Activated naive CD4-positive, alpha-beta T cell treated with anti-CD3 and anti-CD28 coated beads for 36 hours (primary cell): Measurements from ENCODE around the gene DUSP1. TPM values are rescaled to one million over a fixed set of nuclear protein-coding genes. Genes with fewer than 3 reads are reported as not detected.

ENCODE experiments used
- CTCF ChIA-PET: fragments of 350-600 bp; sonication (Branson Sonifier 250); formaldehyde crosslinking; loops from one replicate; lab custom pipeline; 2021; ENCODE audit warnings: antibody characterized with exemption; lab: Charles Lee
- DNase-seq: peaks from one replicate; pipeline ENCODE4 v3.0.0-alpha.2; 2020
- H3K27ac Mint-ChIP-seq: one replicate; pipeline ENCODE4 v1.8.0; 2021; ENCODE audit warnings: mild to moderate bottlenecking, mixed read lengths
- H3K27me3 Mint-ChIP-seq: one replicate; pipeline ENCODE4 v1.8.0; 2021; ENCODE audit warnings: low read depth, mixed read lengths
- H3K36me3 Mint-ChIP-seq: one replicate; pipeline ENCODE4 v1.8.0; 2021; ENCODE audit warnings: low read depth, mixed read lengths
- H3K4me1 Mint-ChIP-seq: one replicate; pipeline ENCODE4 v1.8.0; 2021; ENCODE audit warnings: low read depth, mixed read lengths
- H3K4me3 Mint-ChIP-seq: one replicate; pipeline ENCODE4 v1.8.0; 2021; ENCODE audit warnings: mild to moderate bottlenecking, moderate library complexity, mixed read lengths
- H3K9me3 Mint-ChIP-seq: one replicate; pipeline ENCODE4 v1.8.0; 2021; ENCODE audit warnings: mixed read lengths
- intact Hi-C: fragments of 100-400 bp; cut with micrococcal nuclease; formaldehyde crosslinking; loops from one replicate; pipeline ENCODE4 v1.15.1; 2023
- total RNA-seq, 2 experiments: library from RNA; stranded (reverse); gene quantifications; one replicate each; pipeline ENCODE4 v1.2.3, GENCODE V29; 2021

DUSP1 gene
- total RNA-seq, 2 experiments from 2014 or later: 7.0 to 7.3 TPM

- CTCF ChIA-PET: no interaction called here
- no peaks in the 10 kb centered on the region for H3K27me3 Mint-ChIP-seq
- H3K9me3 Mint-ChIP-seq: peaks cover 2% of the 10 kb centered on the region
- H3K4me3 Mint-ChIP-seq: no peak overlapping the region
- no peak for DNase-seq
- intact Hi-C loops: no loop called here
- H3K4me1 Mint-ChIP-seq: peaks cover 14% of the 10 kb centered on the region
- H3K27ac Mint-ChIP-seq: peak overlapping the region; percentile 12
- no peaks in the 10 kb centered on the region for H3K36me3 Mint-ChIP-seq
Measured at GRCh38 chr5:172805736-172806255, 34.8 kb upstream of the DUSP1 start.

GRCh38 chr5:172805018-172805683 is 34.2 kb upstream of the DUSP1 start:
- H3K27me3 Mint-ChIP-seq: no peaks in the 10 kb centered on the region
- peaks cover 2% of the 10 kb centered on the region for H3K9me3 Mint-ChIP-seq
- DNase-seq: no peak
- no peak overlapping the region for H3K27ac Mint-ChIP-seq
- intact Hi-C loops: no loop called here
- no peaks in the 10 kb centered on the region for H3K36me3 Mint-ChIP-seq
- no peak overlapping the region for H3K4me3 Mint-ChIP-seq
- CTCF ChIA-PET: interaction anchor here (0.6 kb wide), 1 partner anchor 25 kb away, joined by 3 read pairs; no protein-coding TSS in a partner anchor
- H3K4me1 Mint-ChIP-seq: peaks cover 14% of the 10 kb centered on the region

DNA sequence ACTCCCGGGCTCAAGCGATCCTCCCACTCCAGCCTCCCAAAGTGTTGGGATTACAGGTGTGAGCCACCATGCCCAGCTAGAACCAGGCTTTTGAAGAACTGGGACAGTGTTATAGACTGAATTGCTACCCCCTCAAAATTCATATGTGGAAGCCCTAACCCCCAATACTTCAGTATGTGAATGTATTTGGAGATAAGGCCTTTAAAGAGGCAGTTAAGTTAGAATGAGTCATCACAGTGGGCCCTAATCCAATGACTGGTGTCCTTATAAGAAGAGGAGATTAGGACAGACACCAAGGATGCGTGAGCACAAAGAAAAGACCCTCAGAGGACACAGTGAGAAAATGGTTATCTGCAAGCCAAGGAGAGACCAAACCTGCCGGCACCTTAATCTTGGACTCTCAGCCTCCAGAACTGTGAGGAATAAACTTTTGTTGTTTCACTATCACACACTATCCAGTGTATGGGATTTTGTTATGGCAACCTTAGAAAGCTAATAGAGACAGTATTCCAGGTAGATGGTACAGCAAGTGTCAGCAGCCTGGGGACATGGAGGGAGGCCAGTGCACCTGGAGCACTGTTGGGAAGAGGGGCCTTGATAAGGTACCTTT is 31.7 kb upstream of the DUSP1 start:
- intact Hi-C loops: no loop called here
- Mint-ChIP-seq H3K9me3 (no peaks in the 10 kb centered on the region), H3K4me1 (peaks cover 16% of the 10 kb centered on the region), H3K4me3 (no peak overlapping the region), H3K36me3 (no peaks in the 10 kb centered on the region), H3K27me3 (no peaks in the 10 kb centered on the region), H3K27ac (no peak overlapping the region)
- no peak for DNase-seq
- CTCF ChIA-PET: no interaction called here

DNA sequence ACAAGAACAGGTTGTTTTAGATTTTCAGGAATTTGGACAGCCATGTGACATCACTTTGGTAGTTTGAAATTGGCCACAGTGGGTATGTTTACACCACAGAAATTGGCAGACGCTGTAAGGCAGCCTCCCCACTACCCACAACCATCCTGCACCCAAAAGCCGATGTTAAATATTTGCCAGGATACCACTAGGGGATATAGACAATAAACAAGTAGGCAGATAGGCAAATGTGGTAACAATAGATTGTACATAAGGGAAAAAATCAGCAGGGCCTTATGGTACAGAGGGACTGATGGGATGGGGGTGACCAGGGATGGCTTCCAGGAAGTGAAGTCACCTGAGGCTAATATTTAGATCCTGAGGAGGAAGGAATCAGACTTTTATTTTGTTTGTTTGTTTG is 31.1 kb upstream of the DUSP1 start:
- no peaks in the 10 kb centered on the region for H3K27me3 Mint-ChIP-seq
- intact Hi-C loops: no loop called here
- no peak overlapping the region for H3K27ac Mint-ChIP-seq
- CTCF ChIA-PET: no interaction called here
- H3K4me1 Mint-ChIP-seq: peaks cover 11% of the 10 kb centered on the region
- H3K4me3 Mint-ChIP-seq: no peak overlapping the region
- H3K36me3 Mint-ChIP-seq: no peaks in the 10 kb centered on the region
- no peak for DNase-seq
- no peaks in the 10 kb centered on the region for H3K9me3 Mint-ChIP-seq

- no peaks in the 10 kb centered on the region for H3K27me3 Mint-ChIP-seq
- DNase-seq: no peak
- CTCF ChIA-PET: interaction anchor here (0.7 kb wide), 1 partner anchor 14 kb away, joined by 4 read pairs; no protein-coding TSS in a partner anchor
- intact Hi-C loops: no loop called here
- no peak overlapping the region for H3K27ac Mint-ChIP-seq
- no peaks in the 10 kb centered on the region for H3K9me3 Mint-ChIP-seq
- peaks cover 6% of the 10 kb centered on the region for H3K4me1 Mint-ChIP-seq
- H3K36me3 Mint-ChIP-seq: no peaks in the 10 kb centered on the region
- no peak overlapping the region for H3K4me3 Mint-ChIP-seq
Measured at GRCh38 chr5:172801179-172801671, 30.2 kb upstream of the DUSP1 start.

GRCh38 chr5:172800088-172800551 is 29.1 kb upstream of the DUSP1 start:
- Mint-ChIP-seq H3K27ac (no peak overlapping the region), H3K9me3 (no peaks in the 10 kb centered on the region), H3K27me3 (no peaks in the 10 kb centered on the region), H3K4me1 (peaks cover 6% of the 10 kb centered on the region), H3K4me3 (no peak overlapping the region), H3K36me3 (no peaks in the 10 kb centered on the region)
- no peak for DNase-seq
- CTCF ChIA-PET: interaction anchor here (0.8 kb wide), 1 partner anchor 11 kb away, joined by 3 read pairs; no protein-coding TSS in a partner anchor
- intact Hi-C loops: no loop called here

DNA sequence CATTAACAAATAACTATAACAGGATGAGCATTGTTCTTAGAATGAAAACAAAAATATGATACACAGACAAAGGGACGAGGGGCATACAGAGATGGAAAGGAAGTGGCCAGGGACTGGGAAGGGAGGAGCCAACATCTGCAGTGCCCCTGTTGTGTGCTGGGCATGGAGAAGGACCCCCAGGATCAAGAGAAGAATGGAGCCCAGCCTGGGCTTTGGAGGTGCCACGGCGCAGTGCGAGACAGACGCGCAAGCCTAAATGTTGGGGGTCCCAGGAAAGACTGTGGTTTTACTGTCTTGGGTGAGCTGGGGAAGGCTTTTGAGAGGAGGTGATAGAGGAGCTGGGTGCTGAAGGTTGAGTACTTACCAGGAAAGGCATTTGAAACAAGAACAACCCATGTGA is 28.4 kb upstream of the DUSP1 start:
- CTCF ChIA-PET: no interaction called here
- Mint-ChIP-seq H3K27ac (no peak overlapping the region), H3K4me3 (no peak overlapping the region), H3K9me3 (no peaks in the 10 kb centered on the region), H3K36me3 (no peaks in the 10 kb centered on the region), H3K27me3 (no peaks in the 10 kb centered on the region), H3K4me1 (peaks cover 6% of the 10 kb centered on the region)
- intact Hi-C loops: no loop called here
- DNase-seq: no peak

DNA sequence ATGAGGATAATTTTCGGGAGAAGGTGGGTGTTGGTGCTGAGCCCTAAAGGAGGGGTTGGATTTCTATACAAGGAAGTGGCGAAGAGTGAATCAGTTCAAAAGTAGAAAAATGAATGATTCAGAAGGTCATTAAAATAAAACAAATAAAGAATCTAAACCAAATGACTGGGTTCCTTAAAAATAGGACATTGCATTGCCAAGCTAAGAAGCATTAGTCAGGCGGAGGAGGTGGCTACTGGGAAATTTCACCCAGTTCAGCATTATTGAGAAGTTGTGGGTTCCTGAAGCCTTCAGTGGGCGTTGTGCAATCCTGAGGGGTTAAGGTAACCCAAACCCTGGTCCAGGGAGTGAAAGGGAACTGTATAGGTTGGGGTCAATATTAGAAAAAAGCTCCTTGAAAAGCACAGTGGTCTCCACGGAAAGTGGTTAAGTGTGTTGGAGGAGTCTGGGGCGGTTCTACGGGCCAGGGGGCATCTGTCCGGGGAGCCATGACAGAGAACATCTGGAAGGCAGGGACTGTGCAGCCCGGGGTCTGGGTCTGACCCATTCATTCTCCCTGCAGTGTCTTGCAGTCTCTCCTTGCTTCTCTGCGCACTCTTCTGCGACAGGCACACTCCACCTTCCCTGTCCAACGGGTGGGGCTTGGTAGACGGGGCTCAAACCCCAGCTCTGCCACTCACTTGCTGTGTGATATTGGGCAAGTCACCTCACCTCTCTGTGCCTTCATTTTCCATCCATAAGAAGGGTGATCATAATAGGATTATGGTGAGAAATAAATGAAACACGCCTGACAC is 27.6 kb upstream of the DUSP1 start:
- peaks cover 10% of the 10 kb centered on the region for H3K4me1 Mint-ChIP-seq
- H3K9me3 Mint-ChIP-seq: no peaks in the 10 kb centered on the region
- DNase-seq: no peak
- no peak overlapping the region for H3K4me3 Mint-ChIP-seq
- H3K27ac Mint-ChIP-seq: no peak overlapping the region
- CTCF ChIA-PET: interaction anchor here (1.2 to 1.5 kb wide), 2 partner anchors 26 to 134 kb away, joined by 4 to 8 read pairs; no protein-coding TSS in a partner anchor
- no peaks in the 10 kb centered on the region for H3K27me3 Mint-ChIP-seq
- intact Hi-C loops: no loop called here
- no peaks in the 10 kb centered on the region for H3K36me3 Mint-ChIP-seq

GRCh38 chr5:172797771-172798191 is 26.8 kb upstream of the DUSP1 start:
- H3K9me3 Mint-ChIP-seq: no peaks in the 10 kb centered on the region
- no peak overlapping the region for H3K27ac Mint-ChIP-seq
- H3K4me3 Mint-ChIP-seq: no peak overlapping the region
- CTCF ChIA-PET: interaction anchor here (1.0 to 1.5 kb wide), 3 partner anchors 10 to 135 kb away, joined by 3 to 8 read pairs (median 4); no protein-coding TSS in a partner anchor
- H3K36me3 Mint-ChIP-seq: no peaks in the 10 kb centered on the region
- intact Hi-C loops: no loop called here
- no peak for DNase-seq
- no peaks in the 10 kb centered on the region for H3K27me3 Mint-ChIP-seq
- H3K4me1 Mint-ChIP-seq: peaks cover 10% of the 10 kb centered on the region

- H3K36me3 Mint-ChIP-seq: no peaks in the 10 kb centered on the region
- peaks cover 10% of the 10 kb centered on the region for H3K4me1 Mint-ChIP-seq
- intact Hi-C loops: no loop called here
- no peaks in the 10 kb centered on the region for H3K9me3 Mint-ChIP-seq
- H3K4me3 Mint-ChIP-seq: no peak overlapping the region
- no peak overlapping the region for H3K27ac Mint-ChIP-seq
- no peaks in the 10 kb centered on the region for H3K27me3 Mint-ChIP-seq
- CTCF ChIA-PET: interaction anchor here (0.6 kb wide), 1 partner anchor 134 kb away, joined by 3 read pairs; no protein-coding TSS in a partner anchor
- DNase-seq: no peak
Measured at GRCh38 chr5:172796306-172796705, 25.3 kb upstream of the DUSP1 start.

DNA sequence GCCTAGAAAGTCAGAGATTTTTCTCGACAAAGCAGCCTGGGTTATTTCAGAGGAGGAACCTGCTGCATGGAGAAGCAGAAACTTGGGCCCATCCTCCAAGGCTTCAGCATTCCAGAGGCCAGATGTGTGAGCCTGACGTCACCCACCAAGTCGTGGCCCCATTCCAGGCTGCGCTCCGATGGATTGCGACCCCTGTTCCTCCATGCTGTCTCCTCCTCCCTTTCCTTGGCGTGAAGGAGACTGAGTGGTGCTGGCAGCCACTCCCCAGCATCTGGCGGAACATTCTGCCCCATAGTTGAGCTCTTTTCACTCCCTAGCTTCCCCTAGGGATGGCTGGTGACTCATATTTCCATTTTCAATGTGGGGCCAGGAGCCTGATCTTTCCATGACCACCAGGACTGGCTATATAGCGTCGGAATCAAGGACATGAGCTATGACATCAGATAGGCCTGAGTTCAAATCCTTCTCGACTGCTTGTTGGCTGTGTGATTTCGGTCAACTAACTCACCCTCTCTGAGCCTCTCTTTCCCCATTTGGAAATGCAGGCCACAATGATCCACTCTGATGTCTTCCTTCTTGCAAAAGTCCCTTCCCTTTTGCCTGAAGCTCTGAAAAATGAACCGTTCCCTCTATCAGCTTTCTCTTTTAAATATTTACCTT is 24.5 kb upstream of the DUSP1 start:
- H3K4me1 Mint-ChIP-seq: peaks cover 10% of the 10 kb centered on the region
- intact Hi-C loops: no loop called here
- CTCF ChIA-PET: interaction anchor here (0.6 kb wide), 1 partner anchor 133 kb away, joined by 3 read pairs; no protein-coding TSS in a partner anchor

More for the DNA sequence above, 24.5 kb upstream of the DUSP1 start:
- H3K36me3 Mint-ChIP-seq: no peaks in the 10 kb centered on the region
- H3K27ac Mint-ChIP-seq: no peak overlapping the region
- H3K4me3 Mint-ChIP-seq: no peak overlapping the region
- no peaks in the 10 kb centered on the region for H3K9me3 Mint-ChIP-seq
- DNase-seq: no peak
- H3K27me3 Mint-ChIP-seq: no peaks in the 10 kb centered on the region
